OCI-LY1 (cell line): ENCODE measurements around the gene LRIT2.

ENCODE experiments used
- H2AFZ ChIP-seq: fragments of 200-600 bp; sonication (generic), shearing (Covaris generic); 2 replicates; pipeline ENCODE4 v1.6.0; 2014; ENCODE audit warnings: antibody characterized with exemption, mild to moderate bottlenecking, low read length
- H3F3A ChIP-seq: fragments of 200-600 bp; sonication (generic), shearing (Covaris generic); 2 replicates; pipeline ENCODE4 v1.6.0; 2014; ENCODE audit warnings: mild to moderate bottlenecking, antibody characterized with exemption, low read length, moderate library complexity; ENCODE audit not compliant: insufficient read depth
- H3K27ac ChIP-seq: fragments of 200-600 bp; sonication (generic); 2 replicates; pipeline ENCODE4 v1.5.1; 2014; ENCODE audit warnings: low read length, mixed run types, mild to moderate bottlenecking, low read depth; ENCODE audit not compliant: poor library complexity, severe bottlenecking
- H3K27me3 ChIP-seq: fragments of 200-600 bp; sonication (generic); 2 replicates; pipeline ENCODE4 v1.6.0; 2014; ENCODE audit warnings: antibody characterized with exemption, mild to moderate bottlenecking, low read length, moderate library complexity; ENCODE audit not compliant: insufficient read depth
- H3K36me3 ChIP-seq: fragments of 200-600 bp; sonication (generic); 2 replicates; pipeline ENCODE4 v1.6.1; 2014; ENCODE audit warnings: mild to moderate bottlenecking, antibody characterized with exemption, low read length, moderate library complexity, mixed read lengths; ENCODE audit not compliant: insufficient read depth
- H3K4me1 ChIP-seq: fragments of 200-600 bp; sonication (generic); 2 replicates; pipeline ENCODE4 v1.5.1; 2014; ENCODE audit warnings: mild to moderate bottlenecking, low read length, moderate library complexity; ENCODE audit not compliant: insufficient read depth, severe bottlenecking
- H3K4me2 ChIP-seq: fragments of 200-600 bp; sonication (generic), shearing (Covaris generic); 2 replicates; pipeline ENCODE4 v1.6.1; 2014; ENCODE audit warnings: low read length
- H3K4me3 ChIP-seq: fragments of 200-600 bp; sonication (generic); 2 replicates; pipeline ENCODE4 v1.5.1; 2014; ENCODE audit warnings: low read length, low read depth, mild to moderate bottlenecking, mixed read lengths; ENCODE audit not compliant: poor library complexity, severe bottlenecking
- H3K79me2 ChIP-seq: fragments of 200-600 bp; shearing (Covaris generic); 2 replicates; pipeline ENCODE4 v1.6.1; 2016; ENCODE audit warnings: mixed run types, low read length, mixed read lengths; ENCODE audit not compliant: insufficient read depth
- H3K9ac ChIP-seq: fragments of 200-600 bp; sonication (generic), shearing (Covaris generic); 2 replicates; pipeline ENCODE4 v1.6.1; 2014; ENCODE audit warnings: mild to moderate bottlenecking, low read length, mixed read lengths
- H3K9me2 ChIP-seq: fragments of 200-600 bp; sonication (generic), shearing (Covaris generic); 2 replicates; pipeline ENCODE4 v1.6.1; 2014; ENCODE audit warnings: low read depth, mild to moderate bottlenecking, low read length, mixed read lengths
- H3K9me3 ChIP-seq: fragments of 200-600 bp; shearing (Covaris generic); 2 replicates; pipeline ENCODE4 v1.6.1; 2014; ENCODE audit warnings: low read length, mixed read lengths
- H4K20me1 ChIP-seq: fragments of 200-600 bp; sonication (generic), shearing (Covaris generic); 2 replicates; pipeline ENCODE4 v1.6.0; 2016; ENCODE audit warnings: mild to moderate bottlenecking, low read length; ENCODE audit not compliant: insufficient read depth
- CTCF ChIP-seq: fragments of 200-600 bp; sonication (generic), shearing (Covaris generic); IDR thresholded peaks from 2 replicates; pipeline ENCODE4 v1.5.1; 2017; ENCODE audit warnings: mild to moderate bottlenecking, antibody characterized with exemption, low read length, moderate library complexity, mixed read lengths
- EZH2 ChIP-seq: fragments of 200-600 bp; sonication (generic), shearing (Covaris generic); IDR thresholded peaks from 2 replicates; pipeline ENCODE4 v1.8.0; 2017; ENCODE audit warnings: borderline replicate concordance, mixed run types, mild to moderate bottlenecking, antibody characterized with exemption, low read length, moderate library complexity, mixed read lengths

The LRIT2 gene

GRCh38 chr10:84225427-84226173, at the start of gene LRIT2:
LRIT2 (minus strand) TSS chr10:84225544; CDS start chr10:84225520, 24 bp downstream.
- Histone ChIP-seq H2AFZ (no peak within 1 kb of the TSS), H3K4me3 (no peak within 1 kb of the TSS), H3K36me3 (no peaks in the 10 kb centered on the region), H3K9me3 (no peaks in the 10 kb centered on the region), H4K20me1 (no peaks in the 10 kb centered on the region), H3K27ac (no peak within 1 kb of the TSS), H3K27me3 (no peaks in the 10 kb centered on the region; the same call in 1 of the 2 replicates), H3K4me1 (no peaks in the 10 kb centered on the region), H3F3A (no peaks in the 10 kb centered on the region), H3K79me2 (no peaks in the 10 kb centered on the region), H3K9ac (no peak within 1 kb of the TSS), H3K9me2 (no peaks in the 10 kb centered on the region), H3K4me2 (no peak within 1 kb of the TSS)
- TF ChIP-seq CTCF (no peak), EZH2 (no peak)

GRCh38 chr10:84270708-84271107, 45.4 kb upstream of the LRIT2 start:
- H3K4me1 ChIP-seq, result no peaks in the 10 kb centered on the region
- H3K27me3 ChIP-seq, result no peaks in the 10 kb centered on the region; the same call in 1 of the 2 replicates
- no peaks in the 10 kb centered on the region for H3K36me3 ChIP-seq
- no peaks in the 10 kb centered on the region for H3F3A ChIP-seq
- H3K4me3 ChIP-seq, result no peak overlapping the region
- H3K79me2 ChIP-seq, result no peaks in the 10 kb centered on the region
- H3K27ac ChIP-seq, result no peak overlapping the region
- no peak overlapping the region for H2AFZ ChIP-seq
- TF ChIP-seq EZH2 (no peak), CTCF (no peak)
- no peaks in the 10 kb centered on the region for H4K20me1 ChIP-seq
- H3K9ac ChIP-seq, result no peak overlapping the region
- no peaks in the 10 kb centered on the region for H3K9me2 ChIP-seq
- no peak overlapping the region for H3K4me2 ChIP-seq
- H3K9me3 ChIP-seq, result no peaks in the 10 kb centered on the region

DNA sequence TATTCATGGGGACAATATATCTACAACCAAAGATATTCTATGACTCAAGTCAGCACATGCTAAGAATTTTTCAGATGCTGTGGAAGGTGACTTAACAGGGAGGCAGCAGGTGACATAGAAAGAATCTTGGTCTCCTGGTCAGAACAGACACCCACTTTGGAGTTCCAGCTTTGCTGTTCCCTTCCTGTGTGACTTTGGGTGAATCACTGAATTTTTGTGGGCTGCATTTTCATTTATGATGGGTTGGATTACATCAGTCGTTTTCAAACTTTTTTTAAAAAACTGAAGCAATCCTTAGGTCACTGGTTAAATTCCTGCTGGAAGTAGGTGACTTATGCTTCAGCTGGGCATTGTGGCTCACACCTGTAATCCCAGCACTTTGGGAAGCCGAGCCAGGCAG, 44.4 kb upstream of the LRIT2 start:
- TF ChIP-seq EZH2 (no peak), CTCF (no peak)
- Histone ChIP-seq H2AFZ (no peak overlapping the region), H3K27me3 (no peaks in the 10 kb centered on the region; the same call in 1 of the 2 replicates), H3K4me3 (no peak overlapping the region), H3K9me3 (no peaks in the 10 kb centered on the region), H4K20me1 (no peaks in the 10 kb centered on the region), H3K79me2 (no peaks in the 10 kb centered on the region), H3K9ac (no peak overlapping the region), H3F3A (no peaks in the 10 kb centered on the region), H3K9me2 (no peaks in the 10 kb centered on the region), H3K27ac (no peak overlapping the region), H3K4me1 (no peaks in the 10 kb centered on the region), H3K36me3 (no peaks in the 10 kb centered on the region), H3K4me2 (no peak overlapping the region)
